ENCODE measurements around the gene CBLB.

CBLB gene

DNA sequence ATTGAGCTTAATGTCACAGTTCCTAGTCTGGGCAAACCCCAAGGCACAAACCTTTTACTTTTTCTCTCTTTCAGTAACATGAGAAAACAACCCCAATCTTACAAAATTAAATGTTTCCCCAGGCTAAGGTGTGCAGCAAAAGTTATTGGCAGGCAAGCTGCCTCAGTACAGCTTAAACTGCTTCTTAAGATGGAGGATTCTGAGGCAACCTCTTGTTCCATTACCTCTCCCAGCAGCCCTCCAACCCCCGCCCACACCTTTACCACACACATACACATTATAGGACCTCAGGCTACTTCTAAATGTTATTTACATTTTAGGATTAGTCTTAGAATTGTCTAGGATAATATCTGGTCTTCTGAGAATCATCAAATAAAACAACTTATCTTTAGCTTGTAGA is 22.3 kb upstream of the CBLB start:
- Histone ChIP-seq H3K4me2 (ENCODE audit: insufficient read depth, low read length) (no peak overlapping the region), H2AFZ (ENCODE audit: low read depth, low read length) (no peak overlapping the region), H3K4me1 (ENCODE audit: insufficient read depth, low read length) (no peaks in the 10 kb centered on the region), H3K9ac (ENCODE audit: low read depth, low read length) (no peak overlapping the region), H3K4me3 (ENCODE audit: low read depth in 1 of 2, low read length in 2 of 2) (no peak overlapping the region), H3K79me2 (ENCODE audit: insufficient read depth, low read length) (no peaks in the 10 kb centered on the region), H3K27me3 (ENCODE audit: insufficient read depth, low read length, poor library complexity) (no peaks in the 10 kb centered on the region), H3K36me3 (ENCODE audit: insufficient read depth, low read length) (no peaks in the 10 kb centered on the region), H3K27ac (ENCODE audit: low read length) (no peak overlapping the region), H4K20me1 (ENCODE audit: insufficient read depth, low read length) (no peaks in the 10 kb centered on the region), H3K9me3 (ENCODE audit: insufficient read depth, low read length, severe bottlenecking) (no peaks in the 10 kb centered on the region)
- TF ChIP-seq, protein P1, sequence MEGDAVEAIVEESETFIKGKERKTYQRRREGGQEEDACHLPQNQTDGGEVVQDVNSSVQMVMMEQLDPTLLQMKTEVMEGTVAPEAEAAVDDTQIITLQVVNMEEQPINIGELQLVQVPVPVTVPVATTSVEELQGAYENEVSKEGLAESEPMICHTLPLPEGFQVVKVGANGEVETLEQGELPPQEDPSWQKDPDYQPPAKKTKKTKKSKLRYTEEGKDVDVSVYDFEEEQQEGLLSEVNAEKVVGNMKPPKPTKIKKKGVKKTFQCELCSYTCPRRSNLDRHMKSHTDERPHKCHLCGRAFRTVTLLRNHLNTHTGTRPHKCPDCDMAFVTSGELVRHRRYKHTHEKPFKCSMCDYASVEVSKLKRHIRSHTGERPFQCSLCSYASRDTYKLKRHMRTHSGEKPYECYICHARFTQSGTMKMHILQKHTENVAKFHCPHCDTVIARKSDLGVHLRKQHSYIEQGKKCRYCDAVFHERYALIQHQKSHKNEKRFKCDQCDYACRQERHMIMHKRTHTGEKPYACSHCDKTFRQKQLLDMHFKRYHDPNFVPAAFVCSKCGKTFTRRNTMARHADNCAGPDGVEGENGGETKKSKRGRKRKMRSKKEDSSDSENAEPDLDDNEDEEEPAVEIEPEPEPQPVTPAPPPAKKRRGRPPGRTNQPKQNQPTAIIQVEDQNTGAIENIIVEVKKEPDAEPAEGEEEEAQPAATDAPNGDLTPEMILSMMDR (IDR thresholded peaks at IDR 0.05; ENCODE audit: borderline replicate concordance, extremely low read depth, low read length, poor library complexity, severe bottlenecking) = no peak
- TF ChIP-seq EZH2 (IDR thresholded peaks at IDR 0.05; ENCODE audit: borderline replicate concordance, low read depth, low read length, severe bottlenecking) = no peak
- ATAC-seq (ENCODE audit: insufficient read depth, low read depth) = no peak
- DNase-seq = no peak

DNA sequence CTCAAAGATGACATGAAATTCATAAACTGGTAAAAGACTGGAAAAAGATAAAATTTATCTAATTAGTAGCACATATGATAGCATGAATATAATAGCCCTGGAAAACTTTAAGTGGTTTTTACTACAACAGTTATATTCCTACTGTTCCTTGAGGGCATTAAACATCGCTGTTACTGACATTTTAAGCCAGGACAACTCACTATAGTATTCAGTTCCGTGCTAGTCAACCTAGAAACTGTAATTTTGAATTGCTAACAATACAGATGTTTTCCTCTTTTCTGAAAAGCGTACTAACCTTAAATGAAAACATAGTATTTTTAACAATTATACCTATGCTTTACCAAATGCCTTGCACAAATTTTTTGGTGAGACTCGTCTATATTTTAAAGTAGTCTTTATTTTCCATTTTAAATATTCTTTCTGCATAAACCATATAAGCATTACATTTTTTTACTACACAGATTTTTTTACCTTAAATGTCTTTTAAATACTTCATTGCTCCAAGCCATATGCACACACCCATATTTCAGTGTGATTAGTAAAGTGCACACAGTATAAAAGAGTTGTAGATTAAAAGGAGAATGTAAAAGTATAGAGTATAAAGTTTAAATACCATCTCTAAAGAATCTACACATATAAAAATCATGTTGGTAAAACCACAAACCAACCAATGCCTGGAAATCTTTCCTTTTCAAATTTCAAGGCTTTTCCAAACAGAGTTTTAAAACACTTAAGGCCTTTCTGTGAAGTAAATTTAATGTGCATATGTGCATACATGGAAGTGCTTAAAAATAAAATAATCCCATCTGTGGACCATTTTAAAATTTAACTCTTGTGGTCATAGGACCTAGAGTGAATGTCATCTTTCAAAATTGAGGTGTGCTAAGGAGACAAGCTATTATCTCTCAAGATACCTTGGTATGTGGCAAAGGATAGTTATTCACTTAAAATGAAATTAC is 20.1 kb upstream of the CBLB start:
- Histone ChIP-seq H3K27ac (ENCODE audit: low read length) (no peak overlapping the region), H3K4me3 (ENCODE audit: low read depth in 1 of 2, low read length in 2 of 2) (no peak overlapping the region), H3K9me3 (ENCODE audit: insufficient read depth, low read length, severe bottlenecking) (no peaks in the 10 kb centered on the region), H3K4me2 (ENCODE audit: insufficient read depth, low read length) (no peak overlapping the region), H3K79me2 (ENCODE audit: insufficient read depth, low read length) (no peaks in the 10 kb centered on the region), H3K36me3 (ENCODE audit: insufficient read depth, low read length) (no peaks in the 10 kb centered on the region), H3K9ac (ENCODE audit: low read depth, low read length) (no peak overlapping the region), H3K27me3 (ENCODE audit: insufficient read depth, low read length, poor library complexity) (no peaks in the 10 kb centered on the region), H3K4me1 (ENCODE audit: insufficient read depth, low read length) (no peaks in the 10 kb centered on the region), H2AFZ (ENCODE audit: low read depth, low read length) (no peak overlapping the region), H4K20me1 (ENCODE audit: insufficient read depth, low read length) (no peaks in the 10 kb centered on the region)
- DNase-seq (no peak), ATAC-seq (ENCODE audit: insufficient read depth, low read depth) (no peak)
- no peak for TF ChIP-seq EZH2 (IDR thresholded peaks at IDR 0.05; ENCODE audit: borderline replicate concordance, low read depth, low read length, severe bottlenecking)
- TF ChIP-seq, protein P1 (IDR thresholded peaks at IDR 0.05; ENCODE audit: borderline replicate concordance, extremely low read depth, low read length, poor library complexity, severe bottlenecking) = no peak

DNA sequence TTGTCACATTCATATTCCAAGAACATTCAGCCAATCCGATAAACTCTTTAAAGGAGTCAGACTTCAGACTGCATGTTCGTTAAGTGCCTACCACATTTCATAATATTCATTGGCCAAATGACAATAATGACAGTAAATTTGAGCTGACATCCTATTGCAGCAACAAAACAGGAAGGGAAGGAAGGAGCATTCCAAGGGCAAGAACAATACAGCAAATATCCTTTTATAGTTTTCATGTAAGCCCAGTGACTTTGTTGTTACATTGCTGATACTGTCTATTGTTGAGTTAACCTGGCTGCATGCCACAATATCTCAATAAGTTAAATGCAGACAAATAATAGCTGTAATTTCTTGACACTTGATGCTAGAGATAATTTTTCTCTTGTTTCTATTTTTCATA is 16.4 kb upstream of the CBLB start:
- DNase-seq = no peak
- no peak overlapping the region for H3K27ac ChIP-seq (ENCODE audit: low read length)
- H3K36me3 ChIP-seq (ENCODE audit: insufficient read depth, low read length) = no peaks in the 10 kb centered on the region
- no peak overlapping the region for H3K9ac ChIP-seq (ENCODE audit: low read depth, low read length)
- no peak overlapping the region for H2AFZ ChIP-seq (ENCODE audit: low read depth, low read length)
- H4K20me1 ChIP-seq (ENCODE audit: insufficient read depth, low read length) = no peaks in the 10 kb centered on the region
- H3K4me3 ChIP-seq (ENCODE audit: low read depth in 1 of 2, low read length in 2 of 2) = no peak overlapping the region
- H3K4me2 ChIP-seq (ENCODE audit: insufficient read depth, low read length) = no peak overlapping the region
- no peaks in the 10 kb centered on the region for H3K79me2 ChIP-seq (ENCODE audit: insufficient read depth, low read length)
- TF ChIP-seq EZH2 (IDR thresholded peaks at IDR 0.05; ENCODE audit: borderline replicate concordance, low read depth, low read length, severe bottlenecking) = no peak
- TF ChIP-seq, protein P1 (IDR thresholded peaks at IDR 0.05; ENCODE audit: borderline replicate concordance, extremely low read depth, low read length, poor library complexity, severe bottlenecking) = no peak
- H3K9me3 ChIP-seq (ENCODE audit: insufficient read depth, low read length, severe bottlenecking) = no peaks in the 10 kb centered on the region
- no peaks in the 10 kb centered on the region for H3K27me3 ChIP-seq (ENCODE audit: insufficient read depth, low read length, poor library complexity)
- ATAC-seq (ENCODE audit: insufficient read depth, low read depth) = no peak
- H3K4me1 ChIP-seq (ENCODE audit: insufficient read depth, low read length) = no peaks in the 10 kb centered on the region
